GM21367 (cell line): Measurements from ENCODE around the gene DTX3.
"Not testable (repeated sequence)": the region's sequence is repeated elsewhere in the genome, so short reads cannot be mapped to it uniquely, and the experiment has no call there.

Experiments
- ATAC-seq: cut with Tn5 transposase; IDR thresholded peaks from one replicate; pipeline ENCODE4 v1.9.1; 2021; ENCODE audit not compliant: unreplicated experiment

The DTX3 gene

DNA sequence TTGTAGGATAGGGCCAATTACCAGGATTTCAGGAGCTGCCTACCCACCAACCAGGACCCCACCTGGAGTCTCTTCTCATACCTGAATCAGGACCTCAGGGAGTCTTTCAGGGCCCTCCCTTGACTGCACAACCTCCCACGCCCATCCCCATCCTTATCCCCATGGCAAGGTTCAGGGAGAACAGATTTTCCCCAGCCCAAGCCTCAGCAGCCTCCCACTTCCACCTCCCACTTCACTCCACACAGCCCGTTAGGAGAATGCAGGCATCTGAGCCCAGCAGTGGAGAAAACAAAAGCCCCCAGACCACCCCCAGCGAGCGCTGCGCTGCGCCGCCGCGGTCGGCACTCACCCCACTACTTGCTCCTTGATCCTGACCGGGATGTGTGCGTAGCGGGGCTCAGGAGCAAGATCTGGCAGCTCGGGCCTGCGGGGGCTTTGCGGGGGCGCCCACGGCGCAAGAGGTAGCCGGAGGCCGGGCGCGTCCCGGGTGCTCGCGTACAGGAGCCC is 27.0 kb downstream of the DTX3 start:
- no peak for ATAC-seq

DNA sequence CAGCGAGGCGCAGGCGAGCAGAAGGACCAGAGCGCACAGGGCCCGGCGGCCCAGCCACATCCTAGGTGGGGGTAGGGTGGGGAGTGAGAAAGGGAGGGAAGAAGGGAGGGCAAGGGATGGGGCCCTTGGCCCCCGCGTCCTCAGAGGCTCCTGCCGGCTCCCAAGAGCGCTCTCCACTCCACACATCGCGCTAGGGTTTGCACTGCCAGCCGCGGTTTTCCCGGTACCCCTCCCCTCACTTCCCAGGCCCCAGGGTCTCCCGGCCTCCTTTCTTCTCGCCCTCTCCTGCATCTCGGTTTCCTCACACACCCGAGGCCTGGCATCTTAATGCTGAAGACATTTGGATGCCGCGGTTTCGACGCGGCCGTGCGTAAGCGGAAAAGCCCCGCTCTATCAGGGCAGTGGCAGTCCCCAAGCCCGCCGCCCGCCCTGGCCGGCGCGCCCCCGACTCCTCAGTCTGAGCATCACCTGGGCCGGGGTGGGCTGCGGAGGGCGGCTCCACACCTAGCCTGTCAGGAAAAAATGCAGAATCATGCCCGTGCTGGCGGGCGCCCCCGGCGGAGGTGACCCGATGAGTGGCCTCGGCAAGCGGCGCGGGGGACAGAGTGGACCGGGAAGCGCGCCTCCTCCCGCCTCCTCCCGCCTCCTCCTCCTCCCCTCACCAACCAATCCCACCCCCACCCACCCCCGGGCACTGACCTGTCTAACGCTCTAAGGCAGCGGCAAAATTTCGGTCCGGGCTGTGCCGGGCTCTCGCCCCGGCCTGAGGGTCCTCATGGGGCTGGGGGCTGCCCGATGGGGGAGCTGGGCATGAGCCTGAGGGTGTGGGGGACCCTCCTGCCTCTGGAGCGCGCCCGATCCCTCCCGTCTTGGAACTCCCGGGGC is 27.7 kb downstream of the DTX3 start:
- ATAC-seq = no peak

DNA sequence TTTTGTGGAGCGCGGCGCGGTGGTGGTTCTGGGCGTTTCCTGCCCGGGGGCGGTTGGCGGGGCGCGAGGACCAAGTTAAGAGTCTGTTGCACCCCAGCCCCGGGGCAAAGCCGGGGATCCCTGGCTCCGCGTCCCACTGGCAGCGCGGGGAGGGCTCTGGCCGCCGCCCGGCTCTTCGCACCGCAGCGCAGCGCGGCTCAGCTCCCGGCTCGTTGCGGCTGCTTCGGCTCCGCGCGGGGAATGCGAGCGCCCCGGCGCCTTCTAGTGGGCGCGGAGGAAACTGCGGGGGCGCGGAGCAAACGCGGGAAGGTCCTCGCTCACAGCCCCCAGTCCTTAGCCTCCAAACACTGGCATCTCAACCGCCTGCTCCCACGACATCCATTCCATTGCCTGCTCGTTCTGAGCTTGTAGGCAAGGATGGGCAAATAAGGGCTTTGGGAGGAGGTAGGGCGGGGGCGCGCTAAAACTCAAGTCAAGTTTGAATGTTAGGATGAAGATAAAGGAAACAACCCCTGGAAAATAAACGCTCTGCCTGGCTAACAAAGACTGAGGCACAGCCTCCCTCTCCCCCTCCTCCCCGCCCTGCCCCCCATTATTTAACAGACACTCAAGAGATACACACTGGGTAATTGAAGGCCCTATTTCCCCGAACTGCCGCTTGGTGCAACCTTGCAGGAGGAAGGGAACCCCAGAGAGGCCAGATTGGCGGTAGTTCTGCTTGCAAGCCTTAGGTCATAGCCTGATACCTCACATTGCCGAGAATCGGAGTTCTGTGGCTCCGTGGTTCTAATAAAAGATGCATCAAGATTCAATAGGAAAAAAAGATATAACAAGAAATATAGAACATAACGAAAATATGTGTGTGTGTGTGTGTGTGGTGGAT is 28.6 kb downstream of the DTX3 start, which contains the start of gene B4GALNT1:
TSS of gene B4GALNT1 (minus strand) at position 244 of the 883 bp plus-strand sequence. CDS start 1,069 bp downstream, outside the sequence.
- peak; percentile 47 for ATAC-seq

DNA sequence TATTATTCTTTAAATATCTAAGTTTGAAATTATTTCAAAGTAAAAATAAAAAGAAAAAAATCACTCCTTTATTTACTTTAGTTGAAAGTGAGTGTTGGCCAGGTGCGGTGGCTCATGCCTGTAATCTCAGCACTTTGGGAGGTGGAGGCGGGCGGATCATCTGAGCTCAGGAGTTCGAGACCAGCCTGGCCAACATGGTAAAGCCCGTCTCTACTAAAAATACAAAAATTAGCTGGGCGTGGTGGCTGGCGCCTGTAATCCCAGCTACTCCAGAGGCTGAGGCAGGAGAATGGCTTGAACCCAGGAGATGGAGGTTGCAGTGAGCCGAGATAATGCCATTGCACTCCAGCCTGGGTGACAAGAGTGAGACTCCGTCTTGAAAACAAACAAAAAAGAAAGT is 32.1 kb downstream of the DTX3 start:
- not testable (repeated sequence) for ATAC-seq

DNA sequence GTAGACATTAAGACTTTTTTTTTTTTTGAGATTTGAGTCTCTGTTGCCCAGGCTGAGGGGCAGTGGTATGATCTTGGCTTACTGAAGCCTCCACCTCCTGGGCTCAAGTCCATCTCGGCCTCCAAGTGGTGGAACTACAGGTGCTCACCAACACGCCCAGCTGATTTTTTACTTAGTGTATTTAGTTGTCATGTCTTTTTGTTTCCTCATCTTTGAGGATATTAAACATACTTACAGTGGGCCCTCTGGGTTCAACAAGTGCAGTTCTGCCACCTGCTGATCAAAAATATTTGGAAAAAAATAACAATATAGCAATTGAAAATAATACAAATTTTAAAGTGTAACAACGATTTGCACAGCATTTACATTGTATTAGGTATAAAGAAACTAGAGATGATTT is 32.7 kb downstream of the DTX3 start:
- ATAC-seq = no peak

DNA sequence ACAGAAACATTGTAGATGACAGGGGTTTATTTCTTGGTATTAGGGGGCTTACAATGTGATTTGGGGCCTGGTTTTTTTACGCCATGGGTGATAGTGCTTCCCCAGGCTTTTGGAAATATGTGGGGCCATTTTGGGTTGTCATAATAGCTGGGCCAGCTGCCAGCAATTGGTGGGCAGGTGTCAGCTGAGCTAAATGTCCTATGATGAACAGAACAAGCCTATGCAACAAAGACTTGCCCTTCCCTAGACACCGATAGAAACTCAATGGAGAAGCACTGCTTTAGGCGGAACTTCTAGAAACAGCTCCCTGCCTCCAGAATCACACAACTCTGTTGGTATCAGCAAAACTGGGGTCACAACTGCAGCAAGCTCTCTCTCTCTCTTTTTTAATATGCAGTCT is 33.5 kb downstream of the DTX3 start:
- ATAC-seq = no peak

GRCh38 chr12:57640175-57641042 is 35.8 kb downstream of the DTX3 start:
- ATAC-seq = no peak

DNA sequence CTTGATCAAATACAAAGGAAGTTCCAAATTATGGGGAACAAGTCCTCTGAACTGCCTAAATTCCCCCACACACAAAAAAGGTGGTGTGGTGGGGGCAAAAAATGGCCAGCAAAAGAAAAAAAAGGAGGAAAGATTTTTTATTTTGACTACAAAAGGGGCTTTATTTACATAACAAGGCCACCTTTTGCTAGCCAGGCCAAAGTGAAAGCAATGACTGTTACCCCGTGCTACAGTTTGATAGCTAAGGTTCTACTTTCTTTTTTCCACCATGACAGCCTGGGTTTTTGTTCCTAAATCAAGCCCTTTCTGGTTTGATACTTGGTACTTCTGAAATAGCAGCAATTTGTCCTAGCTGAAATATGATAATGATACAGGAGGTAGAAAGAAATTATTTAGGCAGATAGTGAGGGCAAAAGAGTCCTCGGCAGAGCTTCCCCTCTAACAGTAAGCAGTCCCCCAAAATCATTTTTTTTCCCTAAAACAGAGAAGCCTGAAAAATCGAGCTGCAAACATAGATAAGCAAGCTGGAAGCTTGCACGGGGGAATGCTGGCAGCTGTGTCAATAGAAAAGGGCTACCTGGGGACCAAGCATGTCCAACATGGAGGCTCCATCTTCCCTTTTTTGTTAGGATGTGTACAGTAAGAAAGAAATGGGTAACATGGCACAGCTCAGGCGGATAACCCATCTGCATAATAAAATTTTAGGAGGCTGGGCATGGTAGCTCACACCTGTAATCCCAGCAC is 37.2 kb downstream of the DTX3 start:
- no peak for ATAC-seq

GRCh38 chr12:57645990-57646658 is 41.5 kb downstream of the DTX3 start:
- ATAC-seq = not testable (repeated sequence)

DNA sequence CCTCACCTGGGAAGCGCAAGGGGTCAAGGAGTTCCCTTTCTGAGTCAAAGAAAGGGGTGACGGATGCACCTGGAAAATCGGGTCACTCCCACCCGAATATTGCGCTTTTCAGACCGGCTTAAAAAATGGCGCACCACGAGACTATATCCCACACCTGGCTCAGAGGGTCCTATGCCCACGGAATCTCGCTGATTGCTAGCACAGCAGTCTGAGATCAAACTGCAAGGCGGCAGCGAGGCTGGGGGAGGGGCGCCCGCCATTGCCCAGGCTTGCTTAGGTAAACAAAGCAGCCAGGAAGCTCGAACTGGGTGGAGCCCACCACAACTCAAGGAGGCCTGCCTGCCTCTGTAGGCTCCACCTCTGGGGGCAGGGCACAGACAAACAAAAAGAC is 42.0 kb downstream of the DTX3 start:
- ATAC-seq = not testable (repeated sequence)

- ATAC-seq = no peak
Observed at GRCh38 chr12:57654042-57654441, 49.4 kb downstream of the DTX3 start.

DNA sequence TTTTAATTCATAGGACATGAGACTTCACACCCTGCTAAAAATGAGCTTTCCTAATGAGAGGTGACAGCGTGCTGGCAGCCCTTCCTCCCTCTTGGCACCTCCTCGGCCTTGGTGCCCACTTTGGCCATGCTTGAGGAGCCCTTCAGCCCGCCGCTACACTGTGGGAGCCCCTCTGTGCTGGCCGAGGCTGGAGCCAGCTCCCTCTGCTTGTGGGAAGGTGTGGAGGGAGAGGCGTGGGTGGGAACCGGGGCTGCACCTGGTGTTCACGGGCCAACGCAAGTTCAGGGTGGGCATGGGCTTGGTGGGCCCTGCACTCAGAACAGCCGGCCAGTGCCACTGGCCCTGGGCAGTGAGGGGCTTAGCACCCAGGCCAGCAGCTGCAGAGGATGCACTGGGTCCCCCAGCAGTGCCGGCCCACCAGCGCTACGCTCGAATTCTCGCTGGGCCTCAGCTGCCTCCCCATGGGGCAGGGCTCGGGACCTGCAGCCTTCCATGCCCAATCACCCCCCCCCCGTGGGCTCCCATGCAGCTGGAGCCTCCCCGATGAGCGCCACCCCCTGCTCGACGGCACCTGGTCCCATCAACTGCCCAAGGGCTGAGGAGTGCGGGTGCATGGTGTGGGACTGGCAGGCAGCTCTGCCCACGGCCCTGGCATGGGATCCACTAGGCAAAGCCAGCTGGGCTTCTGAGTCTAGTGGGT is 51.1 kb downstream of the DTX3 start:
- no peak for ATAC-seq

GRCh38 chr12:57656408-57656807 is 51.8 kb downstream of the DTX3 start:
- ATAC-seq = not testable (repeated sequence)

DNA sequence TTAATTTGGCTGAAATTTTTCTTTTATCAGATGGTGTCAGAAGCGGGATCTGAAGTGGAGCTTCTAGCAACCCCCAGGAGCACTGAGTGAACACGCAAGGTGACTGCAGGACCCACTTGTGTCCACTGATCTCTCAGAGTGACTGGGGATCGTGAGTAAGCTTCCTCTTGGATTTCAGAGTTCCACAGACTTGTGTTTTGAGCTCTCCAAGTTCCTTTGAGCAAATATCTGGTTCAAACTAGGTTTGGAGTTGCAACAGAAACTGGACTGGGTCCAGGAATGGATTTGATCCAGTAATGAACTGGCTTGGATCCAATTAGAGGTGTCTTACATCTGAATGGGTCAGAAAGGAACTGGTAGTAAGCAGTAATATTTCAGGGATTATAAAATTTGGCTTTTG is 53.1 kb downstream of the DTX3 start:
- ATAC-seq = no peak

DNA sequence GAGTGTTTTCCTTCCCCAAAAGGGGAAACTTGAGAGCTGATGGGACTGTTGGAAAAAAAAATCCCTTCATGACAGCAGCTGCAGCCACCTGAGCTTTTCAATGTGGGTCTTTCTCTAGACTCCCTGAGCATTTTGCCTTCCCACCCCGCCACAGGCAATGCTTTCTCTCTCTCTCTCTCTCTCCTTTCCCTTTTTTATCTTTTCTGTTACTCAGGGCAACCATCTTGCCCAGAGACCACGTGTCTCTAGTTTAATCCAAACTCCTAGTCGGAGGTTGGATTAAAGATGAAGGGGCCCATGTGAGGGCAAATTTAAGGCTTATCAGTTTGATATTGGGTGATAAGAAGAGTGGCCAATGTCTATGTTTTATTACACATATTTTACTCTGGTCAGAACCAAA is 54.3 kb downstream of the DTX3 start:
- no peak for ATAC-seq
